Measurements from ENCODE around the gene NCBP2L. TPM values are rescaled to one million over a fixed set of nuclear protein-coding genes. Genes with fewer than 3 reads are reported as not detected.
"Not testable (repeated sequence)": the region's sequence is repeated elsewhere in the genome, so short reads cannot be mapped to it uniquely, and the experiment has no call there.

NCBP2L gene
- total RNA-seq, 1 donor from 2014 or later, result not detected

GRCh38 chrX:107804427-107804826, 26.9 kb downstream of the NCBP2L start:
- DNase-seq (ENCODE audit: low read depth in 2 of 2), result no peak

DNA sequence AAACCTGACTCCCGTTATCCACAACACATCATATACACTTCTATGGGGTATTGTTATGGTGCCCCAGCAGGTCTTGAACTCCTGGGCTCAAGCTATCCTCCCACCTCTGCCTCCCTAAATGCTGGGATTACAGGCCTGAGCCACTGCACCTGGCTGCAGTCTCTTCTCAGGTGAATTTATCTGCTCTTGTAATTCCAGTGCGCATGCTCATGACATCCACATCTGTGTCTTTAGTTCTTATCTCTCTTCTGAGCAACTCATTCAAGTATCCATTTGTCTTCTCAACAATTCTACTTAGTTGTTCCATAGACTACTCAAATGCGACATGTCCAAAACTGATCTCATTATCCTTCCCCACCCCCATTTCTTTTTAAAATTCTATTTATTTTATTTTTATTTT, 27.6 kb downstream of the NCBP2L start:
- DNase-seq (ENCODE audit: low read depth in 2 of 2), result no peak

DNA sequence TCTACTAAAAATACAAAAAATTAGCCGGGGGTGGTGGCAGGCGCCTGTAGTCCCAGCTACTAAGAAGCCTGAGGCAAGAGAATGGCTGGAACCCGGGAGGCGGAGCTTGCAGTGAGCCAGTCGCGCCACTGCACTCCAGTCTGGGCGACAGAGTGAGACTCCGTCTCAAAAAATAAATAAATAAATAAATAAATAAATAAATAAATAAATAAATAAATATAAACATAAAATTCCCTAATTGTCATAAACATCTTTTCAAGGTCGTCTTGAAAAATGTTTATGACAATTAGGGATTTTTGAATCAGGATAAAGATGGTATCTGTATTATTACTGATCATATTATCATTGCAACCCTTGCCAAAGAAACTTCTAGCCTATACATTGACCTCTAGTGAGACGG, 32.5 kb downstream of the NCBP2L start:
- not testable (repeated sequence) for DNase-seq (ENCODE audit: low read depth in 2 of 2)

- no peak for DNase-seq (ENCODE audit: low read depth in 2 of 2)
Observed at GRCh38 chrX:107818900-107819521, 41.5 kb downstream of the NCBP2L start.

DNA sequence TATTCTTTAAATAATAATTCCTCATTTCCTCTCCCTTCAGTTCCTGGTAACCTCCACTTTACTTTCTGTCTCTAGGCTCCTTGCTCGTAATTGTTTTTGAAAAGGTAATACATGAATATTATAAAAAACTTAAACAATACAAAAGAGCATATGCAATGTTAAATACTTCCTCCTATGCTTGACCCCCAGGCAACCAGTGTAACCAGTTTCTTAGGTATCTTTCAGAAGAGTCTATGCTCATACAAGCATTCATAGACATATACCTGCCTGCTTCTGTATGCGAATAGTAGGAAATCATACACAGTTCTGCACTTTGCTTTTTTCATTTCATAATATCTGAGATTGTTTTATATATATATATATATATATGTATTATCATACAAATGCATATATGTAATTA, 45.5 kb downstream of the NCBP2L start:
- no peak for DNase-seq (ENCODE audit: low read depth in 2 of 2)

DNA sequence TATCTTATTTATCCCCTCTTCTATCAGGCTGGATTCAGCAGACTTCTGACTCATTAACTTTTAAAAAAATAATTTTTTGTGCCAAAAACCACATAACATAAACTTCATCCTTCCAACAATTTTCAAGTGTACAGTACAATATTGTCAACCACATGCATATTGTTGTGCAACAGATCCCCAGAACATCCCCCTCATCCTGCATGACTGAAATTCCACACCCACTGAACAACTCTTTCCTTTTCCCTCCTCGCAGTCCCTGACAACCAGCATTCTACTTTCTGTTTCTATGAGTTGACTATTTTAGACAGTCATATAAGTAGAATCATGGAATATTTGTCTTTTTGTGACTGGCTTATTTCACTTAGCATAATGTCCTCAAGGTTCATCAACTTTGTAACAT, 45.9 kb downstream of the NCBP2L start:
- peak; percentile 76 to 90 for DNase-seq (ENCODE audit: low read depth in 2 of 2)

DNA sequence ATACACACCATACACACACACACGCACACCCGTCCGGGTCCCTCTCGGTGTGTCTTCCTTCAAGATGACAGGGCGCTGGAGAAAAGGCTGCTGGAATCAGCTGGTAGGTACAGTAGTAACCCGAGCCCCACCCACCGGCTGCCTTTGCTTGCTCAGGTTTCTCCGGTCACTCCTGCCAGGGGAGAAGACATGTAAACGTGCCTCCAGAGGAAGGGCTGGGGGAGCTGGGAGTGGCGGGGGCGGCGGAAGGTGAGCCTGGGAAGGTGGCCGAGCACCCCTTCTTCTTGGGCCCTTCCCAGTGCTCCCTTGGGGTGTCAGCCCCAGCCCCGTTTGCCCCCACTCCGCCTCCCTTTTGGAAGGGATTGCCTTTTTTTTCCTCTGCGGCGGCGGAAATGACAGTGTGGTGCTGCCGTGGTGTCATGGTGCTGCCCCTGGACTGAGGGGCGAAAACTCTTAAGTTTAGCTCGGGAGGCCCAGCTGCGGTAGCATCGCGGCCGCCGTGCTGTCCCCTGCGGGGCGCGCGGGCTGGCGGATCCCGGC, 48.2 kb downstream of the NCBP2L start, which contains the start of gene MID2:
MID2 (plus strand) TSS at position 169 of the 540 bp plus-strand sequence. CDS start 561 bp downstream, outside the sequence.
- DNase-seq (ENCODE audit: low read depth in 2 of 2), result peak; percentile 45 to 54

DNA sequence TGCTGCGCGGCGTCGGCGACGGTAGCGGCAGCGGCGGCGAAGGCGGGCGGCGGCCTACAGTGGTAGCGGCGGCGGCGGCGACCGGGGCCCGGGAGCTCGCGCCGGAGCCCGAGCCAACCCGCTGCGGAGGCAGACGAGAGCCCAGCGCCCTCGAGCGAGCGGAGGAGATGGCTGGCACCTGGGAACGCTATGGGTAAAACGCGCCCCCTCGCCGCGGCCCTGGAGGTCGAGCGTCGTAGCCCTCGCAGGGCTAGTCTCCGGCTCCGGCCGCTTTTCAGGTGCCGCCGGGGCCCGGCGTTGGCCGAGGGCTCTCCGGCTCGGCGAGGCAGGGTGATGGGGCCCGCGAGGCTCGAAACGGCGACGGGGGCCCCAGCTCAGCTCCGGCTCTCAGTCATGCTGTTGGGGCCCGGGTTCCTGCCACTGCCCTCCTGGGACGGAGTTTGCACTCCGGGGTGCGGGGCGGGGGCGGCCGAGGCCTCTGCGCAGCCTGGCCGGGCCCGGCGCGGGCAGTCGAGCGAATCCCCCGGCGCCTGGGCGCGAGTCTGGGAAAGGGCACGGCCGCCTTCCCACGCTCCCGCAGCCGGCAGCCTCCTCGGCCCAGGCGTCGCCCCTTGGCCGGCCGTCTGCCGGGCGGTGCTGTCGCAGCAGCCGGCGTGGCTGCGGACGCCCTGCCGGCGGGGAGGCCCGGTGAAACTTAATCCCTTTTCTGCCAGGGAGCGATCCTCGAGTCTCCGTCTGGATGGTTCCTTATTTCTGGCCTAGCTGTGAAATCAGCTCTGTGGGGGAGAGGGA, 48.9 kb downstream of the NCBP2L start:
- peak; percentile 48 to 54 for DNase-seq (ENCODE audit: low read depth in 2 of 2)

- DNase-seq (ENCODE audit: low read depth in 2 of 2), result peak in 1 of 2 donors; percentile 8
Observed at GRCh38 chrX:107827030-107827831, 49.7 kb downstream of the NCBP2L start.

DNA sequence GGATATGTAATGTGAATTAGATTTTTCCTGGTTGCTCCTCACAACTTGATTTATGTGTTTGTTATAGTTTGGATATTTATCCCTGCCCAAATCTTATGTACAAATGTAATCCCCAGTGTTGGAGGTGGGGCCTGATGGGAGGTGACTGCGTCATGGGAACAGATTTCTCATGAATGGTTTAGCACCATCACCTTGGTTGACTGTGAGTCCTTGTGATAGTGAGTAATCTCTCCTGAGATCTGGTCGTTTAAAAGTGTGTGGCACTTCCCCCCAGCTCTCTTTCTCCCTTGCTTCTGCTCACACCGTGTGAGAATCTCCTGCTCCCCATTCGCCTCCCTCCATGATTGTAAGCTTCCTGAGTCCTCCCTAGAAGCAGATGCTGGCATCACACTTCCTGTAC, 50.3 kb downstream of the NCBP2L start:
- peak in 1 of 2 donors; percentile 8 for DNase-seq (ENCODE audit: low read depth in 2 of 2)

DNA sequence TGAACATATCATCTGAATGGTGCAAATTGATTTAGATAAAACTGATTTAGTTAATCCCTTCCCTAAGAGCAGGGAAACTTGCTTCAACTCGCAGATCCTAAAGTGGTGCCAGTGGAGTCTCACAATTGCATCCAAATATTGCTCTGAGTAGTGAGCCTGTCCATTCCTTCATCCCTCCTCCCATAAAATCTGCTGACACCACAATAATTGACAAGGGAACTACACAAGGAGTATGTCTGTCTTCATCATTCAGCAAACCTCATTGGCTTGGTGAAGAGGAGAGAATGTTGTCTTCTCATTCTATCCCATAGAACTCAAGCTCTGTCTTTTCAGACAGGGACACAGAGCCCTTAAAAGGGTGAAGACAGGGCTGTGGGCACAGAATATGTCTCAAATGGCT, 52.3 kb downstream of the NCBP2L start:
- DNase-seq (ENCODE audit: low read depth in 2 of 2), result no peak

- peak in 1 of 2 donors; percentile 57 for DNase-seq (ENCODE audit: low read depth in 2 of 2)
Observed at GRCh38 chrX:107831071-107831730, 53.7 kb downstream of the NCBP2L start.

- DNase-seq (ENCODE audit: low read depth in 2 of 2), result no peak
Observed at GRCh38 chrX:107834275-107835201, 57.0 kb downstream of the NCBP2L start.

- DNase-seq (ENCODE audit: low read depth in 2 of 2), result no peak
Observed at GRCh38 chrX:107836958-107837357, 59.4 kb downstream of the NCBP2L start.

DNA sequence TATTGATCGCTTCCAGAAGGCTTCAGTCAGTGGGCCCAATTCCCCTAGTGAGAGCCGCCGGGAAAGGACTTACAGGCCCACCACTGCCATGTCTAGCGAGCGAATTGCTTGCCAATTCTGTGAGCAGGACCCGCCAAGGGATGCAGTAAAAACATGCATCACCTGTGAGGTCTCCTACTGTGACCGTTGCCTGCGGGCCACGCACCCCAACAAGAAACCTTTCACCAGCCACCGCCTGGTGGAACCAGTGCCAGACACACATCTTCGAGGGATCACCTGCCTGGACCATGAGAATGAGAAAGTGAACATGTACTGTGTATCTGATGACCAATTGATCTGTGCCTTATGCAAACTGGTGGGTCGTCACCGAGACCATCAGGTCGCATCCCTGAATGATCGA, 63.4 kb downstream of the NCBP2L start:
- no peak for DNase-seq (ENCODE audit: low read depth in 2 of 2)

DNA sequence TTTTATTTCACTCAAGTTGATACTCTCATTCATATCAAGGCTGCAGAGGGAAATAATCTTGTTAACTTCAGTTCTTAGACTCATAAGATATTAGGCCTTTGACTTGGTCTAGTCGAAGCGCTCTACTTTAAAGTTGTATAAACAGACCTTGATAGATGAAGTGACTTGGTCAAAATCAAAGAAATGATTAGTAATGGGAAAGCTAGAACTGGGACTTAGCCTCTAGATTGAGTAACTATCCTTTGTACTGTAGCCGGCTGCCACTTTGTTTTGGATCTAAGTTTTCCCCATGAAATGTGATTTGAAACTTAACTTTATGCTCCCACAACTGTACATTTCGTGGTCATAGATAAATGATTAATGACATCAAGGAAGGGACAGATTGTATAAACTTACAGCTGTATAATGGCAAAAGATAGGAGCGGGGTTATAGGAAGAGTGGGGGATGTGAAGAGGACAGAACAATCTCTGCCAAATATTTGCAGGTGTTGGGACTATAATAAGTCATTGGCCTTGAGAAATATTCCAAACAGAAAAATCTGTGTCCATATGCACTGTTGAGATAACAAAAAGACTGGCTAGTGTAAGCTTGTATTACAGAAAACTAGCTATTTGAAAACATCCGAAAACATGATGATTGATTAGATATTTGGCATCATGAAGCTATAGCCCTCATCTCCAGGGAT, 65.3 kb downstream of the NCBP2L start:
- DNase-seq (ENCODE audit: low read depth in 2 of 2), result peak; percentile 56 to 70

Data from lung microvascular endothelial cell (primary cell).